Type B pancreatic cell (in vitro differentiated cells): ENCODE data around the gene ZNHIT3. TPM values are rescaled to one million over a fixed set of nuclear protein-coding genes. Genes with fewer than 3 reads are reported as not detected.
"Not testable (repeated sequence)": the region's sequence is repeated elsewhere in the genome, so short reads cannot be mapped to it uniquely, and the experiment has no call there.

Source experiments
- DNase-seq: peaks from one replicate; pipeline ENCODE4 v3.0.0; 2021; ENCODE audit warnings: mixed read lengths; ENCODE audit not compliant: unreplicated experiment; ENCODE audit errors: extremely low spot score
- H3K27ac Mint-ChIP-seq: 2 replicates; pipeline ENCODE4 v1.8.0; 2021; ENCODE audit warnings: mild to moderate bottlenecking, mixed read lengths
- H3K27me3 Mint-ChIP-seq: 2 replicates; pipeline ENCODE4 v1.8.0; 2021; ENCODE audit warnings: mixed read lengths
- H3K36me3 Mint-ChIP-seq: 2 replicates; pipeline ENCODE4 v1.8.0; 2021; ENCODE audit warnings: mixed read lengths
- H3K4me1 Mint-ChIP-seq: one replicate; pipeline ENCODE4 v1.8.0; 2021; ENCODE audit warnings: mixed read lengths; ENCODE audit not compliant: unreplicated experiment
- H3K4me3 Mint-ChIP-seq: 2 replicates; pipeline ENCODE4 v1.8.0; 2021; ENCODE audit warnings: mild to moderate bottlenecking, mixed read lengths
- H3K9me3 Mint-ChIP-seq: 2 replicates; pipeline ENCODE4 v1.8.0; 2021; ENCODE audit warnings: mixed read lengths
- total RNA-seq: library from RNA; stranded (reverse); gene quantifications from 2 replicates; pipeline ENCODE4 v1.2.1, GENCODE V29; 2021; ENCODE audit warnings: low replicate concordance
- TF ChIP-seq, protein P1 (sequence below): fragments of 200-600 bp; sonication (generic); conservative IDR thresholded peaks from 2 replicates; pipeline ENCODE4 v1.5.0; 2021; ENCODE audit warnings: antibody characterized with exemption, mild to moderate bottlenecking

ZNHIT3 gene
- total RNA-seq, 1 donor from 2014 or later = 43.3 TPM

DNA sequence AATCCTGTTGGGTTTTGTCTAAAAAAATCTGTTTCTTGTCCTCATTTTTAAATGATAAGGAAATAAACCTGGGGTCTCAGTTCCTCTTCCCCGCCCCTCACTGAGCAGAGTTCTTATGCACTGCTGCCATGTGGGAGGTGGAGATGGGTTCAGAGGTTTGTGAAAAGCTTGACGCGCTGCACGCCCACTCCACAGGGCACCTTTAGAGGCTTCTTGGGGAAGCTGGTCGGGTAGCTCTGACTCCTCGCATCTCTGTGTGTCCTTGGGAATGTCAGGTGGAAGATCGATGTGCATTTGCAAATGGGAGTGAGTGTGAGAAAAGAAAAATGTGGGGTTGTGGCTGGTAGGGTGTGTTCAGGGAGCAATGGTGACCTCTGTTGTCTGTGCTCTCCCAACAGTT is 4.7 kb upstream of the ZNHIT3 start:
- TF ChIP-seq, protein P1, sequence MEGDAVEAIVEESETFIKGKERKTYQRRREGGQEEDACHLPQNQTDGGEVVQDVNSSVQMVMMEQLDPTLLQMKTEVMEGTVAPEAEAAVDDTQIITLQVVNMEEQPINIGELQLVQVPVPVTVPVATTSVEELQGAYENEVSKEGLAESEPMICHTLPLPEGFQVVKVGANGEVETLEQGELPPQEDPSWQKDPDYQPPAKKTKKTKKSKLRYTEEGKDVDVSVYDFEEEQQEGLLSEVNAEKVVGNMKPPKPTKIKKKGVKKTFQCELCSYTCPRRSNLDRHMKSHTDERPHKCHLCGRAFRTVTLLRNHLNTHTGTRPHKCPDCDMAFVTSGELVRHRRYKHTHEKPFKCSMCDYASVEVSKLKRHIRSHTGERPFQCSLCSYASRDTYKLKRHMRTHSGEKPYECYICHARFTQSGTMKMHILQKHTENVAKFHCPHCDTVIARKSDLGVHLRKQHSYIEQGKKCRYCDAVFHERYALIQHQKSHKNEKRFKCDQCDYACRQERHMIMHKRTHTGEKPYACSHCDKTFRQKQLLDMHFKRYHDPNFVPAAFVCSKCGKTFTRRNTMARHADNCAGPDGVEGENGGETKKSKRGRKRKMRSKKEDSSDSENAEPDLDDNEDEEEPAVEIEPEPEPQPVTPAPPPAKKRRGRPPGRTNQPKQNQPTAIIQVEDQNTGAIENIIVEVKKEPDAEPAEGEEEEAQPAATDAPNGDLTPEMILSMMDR = no peak
- H3K9me3 Mint-ChIP-seq = no peaks in the 10 kb centered on the region
- peaks cover 51% of the 10 kb centered on the region for H3K27me3 Mint-ChIP-seq
- H3K36me3 Mint-ChIP-seq = peaks cover 4% of the 10 kb centered on the region
- H3K4me1 Mint-ChIP-seq = peaks cover 14% of the 10 kb centered on the region
- H3K4me3 Mint-ChIP-seq = peak overlapping the region; percentile 66
- no peak for DNase-seq
- H3K27ac Mint-ChIP-seq = no peak overlapping the region

DNA sequence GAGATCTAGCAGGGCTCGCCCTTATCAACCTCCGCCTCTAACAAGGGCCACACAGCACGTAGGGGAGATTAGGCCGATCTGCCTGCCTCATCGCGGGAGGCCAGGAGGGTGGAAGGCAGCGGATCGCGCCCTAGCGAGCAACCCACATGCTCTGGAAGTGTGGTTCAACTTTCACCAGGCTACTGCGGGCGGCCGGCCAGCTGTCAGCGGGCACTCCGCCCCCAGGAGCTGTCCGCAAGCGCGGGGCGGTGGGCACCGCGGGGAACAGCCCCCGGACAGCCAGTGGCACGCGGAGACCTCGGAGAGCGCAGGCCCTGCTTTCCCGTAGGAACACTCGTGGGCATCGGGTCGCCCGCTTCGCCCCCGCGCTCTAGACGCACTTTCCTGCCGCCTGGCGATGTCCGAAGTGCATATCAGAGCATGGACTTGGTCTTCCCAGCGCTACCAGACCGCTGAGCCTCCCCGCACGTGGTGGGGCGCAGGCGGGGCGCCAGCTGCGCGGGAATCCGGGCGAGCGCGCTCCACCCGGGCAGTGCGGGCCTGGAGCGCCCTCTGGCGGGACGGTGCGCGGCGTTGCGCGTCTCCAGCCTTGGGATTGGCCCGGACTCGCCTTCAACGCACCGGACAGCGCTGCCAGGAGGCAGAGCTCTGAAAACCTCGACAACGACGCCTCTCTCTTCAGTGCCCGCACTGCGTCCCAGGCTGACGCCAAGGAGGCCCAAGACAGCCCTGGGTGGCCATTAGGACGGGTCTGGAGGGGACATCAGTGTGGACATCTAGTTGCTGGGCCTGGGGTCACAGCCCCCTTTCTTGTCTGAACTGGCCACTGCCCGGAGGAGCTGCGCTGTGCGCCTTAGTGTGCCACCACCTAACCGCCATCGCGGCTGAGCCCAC is 3.6 kb upstream of the ZNHIT3 start:
- Mint-ChIP-seq H3K27ac (no peak overlapping the region), H3K27me3 (peaks cover 41% of the 10 kb centered on the region), H3K36me3 (peaks cover 4% of the 10 kb centered on the region), H3K9me3 (no peaks in the 10 kb centered on the region), H3K4me1 (peaks cover 20% of the 10 kb centered on the region), H3K4me3 (peak overlapping the region; percentile 66)
- DNase-seq = peak; percentile 93
- TF ChIP-seq, protein P1 = peak; percentile 98

DNA sequence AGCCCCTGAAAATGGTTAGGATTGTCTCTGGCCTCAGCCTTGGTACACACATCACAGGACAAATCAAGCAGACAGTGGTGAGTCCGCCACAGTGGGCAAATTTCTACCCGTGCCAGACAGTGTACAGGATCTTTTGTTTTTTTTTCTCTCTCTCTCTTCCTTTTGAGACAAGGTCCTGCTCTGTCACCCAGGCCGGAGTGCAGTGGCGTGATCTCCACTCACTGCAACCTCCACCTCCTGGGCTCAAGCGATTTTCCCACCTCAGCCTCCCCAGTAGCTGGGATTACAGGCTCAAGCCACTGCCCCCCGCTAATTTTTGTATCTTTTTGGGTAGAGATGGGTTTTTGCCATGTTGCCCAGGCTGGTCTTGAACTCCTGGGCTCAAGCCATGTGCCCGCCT is 2.5 kb upstream of the ZNHIT3 start:
- H3K4me3 Mint-ChIP-seq = peak overlapping the region; percentile 47
- peaks cover 32% of the 10 kb centered on the region for H3K27me3 Mint-ChIP-seq

DNA sequence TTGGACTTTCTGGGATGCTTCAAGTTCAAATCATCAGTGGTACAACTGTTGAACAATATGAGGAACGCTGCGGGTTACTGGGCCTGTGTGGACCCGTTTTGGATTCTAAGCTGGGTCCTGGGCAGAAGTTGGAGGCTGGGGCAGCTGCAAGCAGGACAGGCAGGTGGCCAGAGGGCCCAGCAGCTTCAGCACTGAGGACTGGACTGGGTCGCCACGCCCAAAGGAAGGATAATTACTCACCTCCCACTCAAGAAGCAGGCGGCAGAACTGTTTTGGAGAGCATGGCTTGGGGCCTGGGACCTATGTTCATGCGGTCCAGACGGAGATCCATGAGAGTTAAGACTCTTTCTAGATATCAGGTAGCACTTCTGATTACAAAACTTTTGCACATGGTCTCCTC is 1.5 kb upstream of the ZNHIT3 start:
- no peaks in the 10 kb centered on the region for H3K9me3 Mint-ChIP-seq
- DNase-seq = no peak
- H3K4me1 Mint-ChIP-seq = peaks cover 24% of the 10 kb centered on the region
- H3K36me3 Mint-ChIP-seq = peaks cover 14% of the 10 kb centered on the region
- TF ChIP-seq, protein P1 = no peak
- peak overlapping the region; percentile 100 for H3K4me3 Mint-ChIP-seq
- no peak overlapping the region for H3K27ac Mint-ChIP-seq
- H3K27me3 Mint-ChIP-seq = peaks cover 24% of the 10 kb centered on the region

More for the DNA sequence above, 2.5 kb upstream of the ZNHIT3 start:
- H3K4me1 Mint-ChIP-seq = peaks cover 24% of the 10 kb centered on the region
- not testable (repeated sequence) for H3K9me3 Mint-ChIP-seq, H3K27ac Mint-ChIP-seq, H3K36me3 Mint-ChIP-seq, DNase-seq

DNA sequence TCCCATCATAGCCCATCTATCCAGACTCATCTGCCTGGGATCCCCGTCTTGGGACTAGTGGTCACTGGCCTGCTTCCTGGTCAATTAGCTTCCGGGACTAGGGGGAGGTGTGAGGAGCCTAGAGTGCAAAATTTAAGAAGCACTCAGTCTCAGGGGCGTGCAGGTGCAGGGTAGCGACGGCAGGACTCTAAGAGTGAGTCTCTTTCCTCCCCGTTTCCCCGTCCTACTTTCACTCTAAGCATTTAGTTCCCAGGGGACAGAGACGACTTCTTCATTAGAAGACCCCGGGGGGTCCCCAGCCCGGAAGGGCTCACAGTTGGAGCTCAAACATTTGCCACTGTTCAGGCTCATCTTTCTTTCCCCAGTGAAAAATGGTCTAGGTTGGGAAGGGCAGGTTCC is 677 bp upstream of the ZNHIT3 start:
- Mint-ChIP-seq H3K4me1 (peaks cover 24% of the 10 kb centered on the region), H3K36me3 (peaks cover 18% of the 10 kb centered on the region), H3K9me3 (no peaks in the 10 kb centered on the region), H3K4me3 (peak overlapping the region; percentile 100), H3K27ac (peak overlapping the region; percentile 96), H3K27me3 (peaks cover 20% of the 10 kb centered on the region)
- TF ChIP-seq, protein P1 = no peak
- no peak for DNase-seq

DNA sequence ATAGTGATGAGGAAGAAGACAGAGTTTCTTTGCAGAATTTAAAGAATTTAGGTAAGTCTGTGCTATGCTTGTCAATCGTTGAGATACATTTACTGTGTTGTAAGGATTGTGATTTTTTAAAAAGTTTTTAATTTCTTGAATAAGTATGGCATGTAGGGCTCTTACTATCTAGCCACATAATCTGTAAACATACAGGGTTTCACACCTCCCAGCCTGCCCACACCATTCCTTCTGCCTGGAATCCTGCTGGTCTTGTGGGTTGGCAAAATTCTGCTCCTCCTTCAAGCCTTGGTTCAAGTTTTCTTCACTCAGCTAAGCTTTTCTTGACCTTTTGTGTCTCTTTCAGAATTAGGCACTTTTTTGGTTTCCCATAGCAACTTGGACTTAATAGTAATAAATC is 7.5 kb downstream of the ZNHIT3 start:
- TF ChIP-seq, protein P1 = no peak

More for the DNA sequence above, 7.5 kb downstream of the ZNHIT3 start:
- peaks cover 36% of the 10 kb centered on the region for H3K36me3 Mint-ChIP-seq
- peaks cover 26% of the 10 kb centered on the region for H3K4me1 Mint-ChIP-seq
- H3K4me3 Mint-ChIP-seq = no peak overlapping the region
- no peak for DNase-seq
- no peaks in the 10 kb centered on the region for H3K9me3 Mint-ChIP-seq
- H3K27me3 Mint-ChIP-seq = no peaks in the 10 kb centered on the region
- H3K27ac Mint-ChIP-seq = peak overlapping the region; percentile 23
